NB4 (cell line): Measurements from ENCODE around the gene FDX2.
"Not testable (repeated sequence)": the region's sequence is repeated elsewhere in the genome, so short reads cannot be mapped to it uniquely, and the experiment has no call there.

Experiments used
- DNase-seq: peaks from one replicate; pipeline ENCODE4 v3.0.0; 2010; ENCODE audit warnings: low read depth
- H3K4me3 ChIP-seq: one replicate; pipeline ENCODE4 v1.5.1; 2011; ENCODE audit warnings: mild to moderate bottlenecking, low read depth, low read length, moderate library complexity
- CTCF ChIP-seq: IDR thresholded peaks from one replicate; pipeline ENCODE4 v1.5.1; 2012; ENCODE audit warnings: low read depth, low read length
- MAX ChIP-seq: IDR thresholded peaks from 2 replicates; pipeline ENCODE4 v1.6.1; 2011; ENCODE audit warnings: low read depth, low read length
- MYC ChIP-seq: IDR thresholded peaks from 2 replicates; pipeline ENCODE4 v1.6.1; 2011; ENCODE audit warnings: low read depth, low read length
- POLR2A ChIP-seq: IDR thresholded peaks from 2 replicates; pipeline ENCODE4 v1.6.1; 2011; ENCODE audit warnings: mild to moderate bottlenecking; ENCODE audit not compliant: insufficient read length; ENCODE audit errors: extremely low read depth

FDX2 gene

GRCh38 chr19:10285393-10285792 is 30.4 kb downstream of the FDX2 start:
- TF ChIP-seq CTCF (peak; percentile 19), MYC (no peak)
- H3K4me3 ChIP-seq: no peak overlapping the region
- peak; percentile 71 for DNase-seq

GRCh38 chr19:10284960-10285278 is 30.9 kb downstream of the FDX2 start:
- TF ChIP-seq POLR2A (no peak), MYC (no peak), CTCF (no peak)
- no peak overlapping the region for H3K4me3 ChIP-seq
- DNase-seq: no peak

- DNase-seq: peak; percentile 40
- no peak overlapping the region for H3K4me3 ChIP-seq
- TF ChIP-seq POLR2A: no peak
- no peak for TF ChIP-seq CTCF
- no peak for TF ChIP-seq MAX
- no peak for TF ChIP-seq MYC
Observed at GRCh38 chr19:10284065-10284959, 31.5 kb downstream of the FDX2 start.

GRCh38 chr19:10283301-10284064 is 32.3 kb downstream of the FDX2 start:
- TF ChIP-seq MYC (no peak), POLR2A (no peak), MAX (no peak), CTCF (no peak)
- DNase-seq: no peak
- H3K4me3 ChIP-seq: no peak overlapping the region

GRCh38 chr19:10282043-10282442 is 33.8 kb downstream of the FDX2 start:
- not testable (repeated sequence) for DNase-seq, H3K4me3 ChIP-seq

- DNase-seq: peak; percentile 87
- no peak overlapping the region for H3K4me3 ChIP-seq
- TF ChIP-seq CTCF (peak; percentile 16), MYC (no peak)
Observed at GRCh38 chr19:10279737-10280442, 35.9 kb downstream of the FDX2 start.
